Retinal pigment epithelial cell (primary cell): ENCODE measurements around the gene RPS27.
"Not testable (repeated sequence)": the region's sequence is repeated elsewhere in the genome, so short reads cannot be mapped to it uniquely, and the experiment has no call there.

Experiments
- DNase-seq: peaks from one replicate; pipeline ENCODE4 v3.0.0-alpha.2; 2010; ENCODE audit warnings: low read depth
- H3K4me3 ChIP-seq: 2 replicates; pipeline ENCODE4 v1.5.1; 2011; ENCODE audit warnings: mild to moderate bottlenecking, low read length, control low read depth, moderate library complexity
- CTCF ChIP-seq: conservative IDR thresholded peaks from 2 replicates; pipeline ENCODE4 v1.5.1; 2011; ENCODE audit warnings: low read depth, low read length, control low read depth, inconsistent platforms

Gene RPS27

GRCh38 chr1:153991151-153991630 lies 629 bp downstream of the RPS27 start:
- no peak for DNase-seq
- peak overlapping the region; percentile 93 for H3K4me3 ChIP-seq
- TF ChIP-seq CTCF, result no peak

- DNase-seq, result no peak
- H3K4me3 ChIP-seq, result peak overlapping the region; percentile 93
- TF ChIP-seq CTCF, result no peak
These were observed 1.2 kb downstream of the RPS27 start for GRCh38 chr1:153991806-153992205.

GRCh38 chr1:153995202-153995601 lies 4.6 kb downstream of the RPS27 start:
- DNase-seq, result no peak
- H3K4me3 ChIP-seq, result no peak overlapping the region
- no peak for TF ChIP-seq CTCF

GRCh38 chr1:153995640-153996039 lies 5.1 kb downstream of the RPS27 start:
- H3K4me3 ChIP-seq, result no peak overlapping the region
- DNase-seq, result no peak

GRCh38 chr1:153996882-153997281 lies 6.3 kb downstream of the RPS27 start:
- not testable (repeated sequence) for DNase-seq, H3K4me3 ChIP-seq

More at GRCh38 chr1:153995640-153996039, 5.1 kb downstream of the RPS27 start:
- TF ChIP-seq CTCF, result no peak

GRCh38 chr1:154000420-154000819 lies 9.9 kb downstream of the RPS27 start:
- no peak for DNase-seq
- no peak for TF ChIP-seq CTCF
- H3K4me3 ChIP-seq, result no peak overlapping the region

GRCh38 chr1:154006136-154006535 lies 15.6 kb downstream of the RPS27 start:
- no peak for TF ChIP-seq CTCF
- no peak overlapping the region for H3K4me3 ChIP-seq
- DNase-seq, result no peak

GRCh38 chr1:154012129-154012528 lies 21.6 kb downstream of the RPS27 start:
- TF ChIP-seq CTCF, result no peak
- no peak for DNase-seq
- no peak overlapping the region for H3K4me3 ChIP-seq

- DNase-seq, H3K4me3 ChIP-seq: not testable (repeated sequence)
These were observed 22.0 kb downstream of the RPS27 start for GRCh38 chr1:154012543-154012942.
